H1 (cell line): Measurements from ENCODE around the gene NUSAP1. TPM values are rescaled to one million over a fixed set of nuclear protein-coding genes. Genes with fewer than 3 reads are reported as not detected.

Experiments
- CTCF ChIA-PET: fragments of 300-600 bp; sonication (Branson Sonifier 250); formaldehyde crosslinking; loops from one replicate; lab custom pipeline; 2021; ENCODE audit not compliant: partially characterized antibody; lab: Charles Lee
- POLR2A ChIA-PET: fragments of 300-600 bp; sonication (Branson Sonifier 250); formaldehyde crosslinking; loops from one replicate; lab custom pipeline; 2021; ENCODE audit warnings: inconsistent platforms; ENCODE audit not compliant: partially characterized antibody; lab: Charles Lee
- DNase-seq, 2 experiments: peaks; one replicate each; pipeline versions ENCODE4 v3.0.0 to v3.0.0-alpha.2; 2010 to 2022; ENCODE audit warnings: low spot score in 2 of 2, low read depth in 1 of 2, mixed read lengths in 1 of 2
- FAIRE-seq: peaks from 2 replicates; lab custom pipeline; 2011; peaks lifted over from hg19 to GRCh38; lab: Jason Lieb, UNC
- H2AFZ ChIP-seq: 2 replicates; pipeline ENCODE4 v1.8.1; 2012; ENCODE audit warnings: low read length, inconsistent platforms
- H2AK5ac ChIP-seq: 2 replicates; pipeline ENCODE4 v1.6.1; 2013; ENCODE audit warnings: low read depth, low read length
- H2BK120ac ChIP-seq: replicated peaks from 2 replicates; pipeline ENCODE3; 2013; ENCODE audit warnings: low read depth, low read length, inconsistent platforms
- H2BK12ac ChIP-seq: 2 replicates; pipeline ENCODE4 v1.6.1; 2013; ENCODE audit warnings: low read depth, low read length
- H2BK15ac ChIP-seq: 2 replicates; pipeline ENCODE4 v1.6.1; 2013; ENCODE audit warnings: low read length
- H2BK20ac ChIP-seq: 2 replicates; pipeline ENCODE4 v1.6.1; 2013; ENCODE audit warnings: low read length
- H2BK5ac ChIP-seq: 2 replicates; pipeline ENCODE4 v1.6.1; 2013; ENCODE audit warnings: low read depth, low read length
- H3K14ac ChIP-seq: 2 replicates; pipeline ENCODE4 v1.6.1; 2013; ENCODE audit warnings: inconsistent platforms; ENCODE audit not compliant: insufficient read length
- H3K18ac ChIP-seq: 2 replicates; pipeline ENCODE4 v1.6.1; 2013; ENCODE audit warnings: low read length; ENCODE audit errors: extremely low read depth
- H3K23ac ChIP-seq: 2 replicates; pipeline ENCODE4 v1.6.1; 2013; ENCODE audit warnings: inconsistent platforms; ENCODE audit not compliant: insufficient read length
- H3K23me2 ChIP-seq: 2 replicates; pipeline ENCODE4 v1.6.1; 2013; ENCODE audit warnings: low read depth, low read length
- H3K27ac ChIP-seq: 2 replicates; pipeline ENCODE4 v1.6.1; 2011; ENCODE audit warnings: low read depth, low read length, inconsistent platforms
- H3K27me3 ChIP-seq, 4 experiments: replicated peaks in 1 of 4; 1 replicate in 1 of 4; 2 replicates in 3 of 4; pipeline versions ENCODE4 v1.6.1 to v1.8.1; 2011 to 2013; ENCODE audit warnings: low read length in 3 of 4, mild to moderate bottlenecking in 3 of 4, inconsistent platforms in 2 of 4, mixed read lengths in 2 of 4, moderate library complexity in 1 of 4; ENCODE audit not compliant: control insufficient read depth in 3 of 4, insufficient read depth in 3 of 4; ENCODE audit errors: extremely low read depth in 1 of 4
- H3K36me3 ChIP-seq, 4 experiments: 2 replicates each; pipeline versions ENCODE4 v1.6.1 to v1.8.1; 2011 to 2013; ENCODE audit warnings: mild to moderate bottlenecking in 4 of 4, low read length in 3 of 4, moderate library complexity in 2 of 4, control low read depth in 1 of 4, inconsistent platforms in 1 of 4; ENCODE audit not compliant: insufficient read depth in 4 of 4, control insufficient read depth in 2 of 4
- H3K4ac ChIP-seq: replicated peaks from 2 replicates; pipeline ENCODE3; 2013; ENCODE audit warnings: low read length, low read depth, mixed read lengths, inconsistent platforms; ENCODE audit not compliant: insufficient read length
- H3K4me1 ChIP-seq, 4 experiments: replicated peaks in 1 of 4; 1 replicate in 1 of 4; 2 replicates in 3 of 4; pipeline versions ENCODE4 v1.6.1 to v1.8.1; 2011 to 2013; ENCODE audit warnings: low read length in 3 of 4, inconsistent platforms in 2 of 4, mixed read lengths in 1 of 4; ENCODE audit not compliant: insufficient read depth in 4 of 4, control insufficient read depth in 3 of 4
- H3K4me2 ChIP-seq, 2 experiments: 2 replicates each; pipeline versions ENCODE4 v1.6.1 to v1.8.1; 2011 to 2013; ENCODE audit warnings: low read depth in 2 of 2, low read length in 2 of 2, control low read depth in 1 of 2, inconsistent platforms in 1 of 2, mild to moderate bottlenecking in 1 of 2; ENCODE audit not compliant: insufficient read depth in 1 of 2
- H3K4me3 ChIP-seq, 4 experiments: fragments of 200-600, 300-600 bp in 1 of 4; sonication (generic), shearing (Covaris generic), sonication (Bioruptor Twin) in 1 of 4; 2 replicates each; pipeline versions ENCODE4 v1.5.1 to v1.8.1; 2011 to 2016; ENCODE audit warnings: low read length in 4 of 4, low read depth in 3 of 4, control low read depth in 2 of 4, inconsistent platforms in 2 of 4, mild to moderate bottlenecking in 2 of 4, mixed read lengths in 1 of 4, moderate library complexity in 1 of 4; ENCODE audit not compliant: insufficient read depth in 2 of 4; ENCODE audit errors: extremely low read depth in 1 of 4
- H3K56ac ChIP-seq: replicated peaks from 2 replicates; pipeline ENCODE3; 2013; ENCODE audit warnings: low read depth, mild to moderate bottlenecking, mixed read lengths, low read length, inconsistent platforms; ENCODE audit not compliant: insufficient read length
- H3K79me1 ChIP-seq: 2 replicates; pipeline ENCODE4 v1.6.1; 2013; ENCODE audit warnings: low read depth, low read length, control low read depth
- H3K79me2 ChIP-seq, 2 experiments: 2 replicates each; pipeline versions ENCODE4 v1.6.1 to v1.8.1; 2012 to 2013; ENCODE audit warnings: low read length in 2 of 2, mild to moderate bottlenecking in 2 of 2, inconsistent platforms in 1 of 2; ENCODE audit not compliant: insufficient read depth in 2 of 2, control insufficient read depth in 1 of 2
- H3K9ac ChIP-seq, 4 experiments: replicated peaks in 1 of 4; 1 replicate in 1 of 4; 2 replicates in 3 of 4; pipeline versions ENCODE4 v1.6.1 to v1.8.1; 2011 to 2013; ENCODE audit warnings: low read depth in 3 of 4, low read length in 3 of 4, control low read depth in 2 of 4, mild to moderate bottlenecking in 2 of 4, moderate library complexity in 2 of 4, inconsistent platforms in 1 of 4; ENCODE audit errors: extremely low read depth in 1 of 4
- H3K9me3 ChIP-seq, 2 experiments: 2 replicates each; pipeline versions ENCODE4 v1.6.1 to v1.8.1; 2012 to 2013; ENCODE audit warnings: mild to moderate bottlenecking in 2 of 2, moderate library complexity in 2 of 2, control low read depth in 1 of 2, inconsistent platforms in 1 of 2, low read depth in 1 of 2, low read length in 1 of 2, mixed read lengths in 1 of 2; ENCODE audit not compliant: insufficient read depth in 2 of 2
- H4K20me1 ChIP-seq, 2 experiments: replicated peaks in 1 of 2; 2 replicates each; pipeline versions ENCODE3 to v1.8.1; 2011 to 2013; ENCODE audit warnings: inconsistent platforms in 2 of 2, low read length in 2 of 2, mild to moderate bottlenecking in 1 of 2; ENCODE audit not compliant: insufficient read depth in 2 of 2, control insufficient read depth in 1 of 2
- H4K5ac ChIP-seq: 2 replicates; pipeline ENCODE4 v1.6.1; 2013; ENCODE audit warnings: low read length, low read depth, mixed read lengths, inconsistent platforms; ENCODE audit not compliant: insufficient read length
- H4K8ac ChIP-seq: 2 replicates; pipeline ENCODE4 v1.8.0; 2013; ENCODE audit warnings: mild to moderate bottlenecking, moderate library complexity, low read length, inconsistent platforms; ENCODE audit not compliant: insufficient read depth; ENCODE audit errors: extremely low read depth
- H4K91ac ChIP-seq: replicated peaks from 2 replicates; pipeline ENCODE3; 2013; ENCODE audit warnings: low read length, mixed read lengths, inconsistent platforms; ENCODE audit not compliant: insufficient read length
- BCL11A ChIP-seq, 2 experiments: IDR thresholded peaks; one replicate each; pipeline ENCODE4 v1.6.1; 2011; ENCODE audit warnings: low read depth in 2 of 2, low read length in 2 of 2, mild to moderate bottlenecking in 2 of 2
- BRCA1 ChIP-seq: IDR thresholded peaks from 2 replicates; pipeline ENCODE4 v1.6.1; 2012; ENCODE audit warnings: low read depth, low read length, improper control_type of control experiment
- MAFK ChIP-seq: IDR thresholded peaks from 2 replicates; pipeline ENCODE4 v1.6.1; 2012; ENCODE audit warnings: low read depth, mild to moderate bottlenecking, improper control_type of control experiment, low read length
- RAD21 ChIP-seq, 2 experiments: IDR thresholded peaks in 1 of 2; conservative IDR thresholded peaks in 1 of 2; 2 replicates each; pipeline ENCODE4 v1.6.1; 2011; ENCODE audit warnings: low read depth in 2 of 2, low read length in 2 of 2, improper control_type of control experiment in 1 of 2, inconsistent platforms in 1 of 2, mild to moderate bottlenecking in 1 of 2, moderate library complexity in 1 of 2
- SRF ChIP-seq: IDR thresholded peaks from 2 replicates; pipeline ENCODE4 v1.6.1; 2011; ENCODE audit warnings: mild to moderate bottlenecking, low read depth, low read length, moderate library complexity
- TCF12 ChIP-seq: IDR thresholded peaks from 2 replicates; pipeline ENCODE4 v1.6.1; 2011; ENCODE audit warnings: low read depth, mild to moderate bottlenecking, low read length
- WGBS, 2 experiments: shearing (Covaris generic) in 1 of 2; methylation state at CpG; one replicate each; pipeline versions ENCODE4 v1.1.6 to v1.1.7; 2013 to 2015; ENCODE audit warnings: low lambda C conversion rate in 2 of 2, mixed read lengths in 2 of 2, inconsistent platforms in 1 of 2, low coverage in 1 of 2, missing lambda C conversion rate in 1 of 2; ENCODE audit not compliant: insufficient replicate concordance in 2 of 2, insufficient coverage in 1 of 2, insufficient read length in 1 of 2; ENCODE audit errors: extremely low coverage in 1 of 2, missing lambda C conversion rate in 1 of 2; 5-methylcytosine and 5-hydroxymethylcytosine counted together
- polyA plus RNA-seq, 7 experiments: library from polyadenylated mRNA; depleted of rRNA in 3 of 7; stranded (reverse) in 5 of 7; unstranded in 2 of 7; fragments of >200 nt in 5 of 7; fragments of 200-250 nt in 2 of 7; gene quantifications; 1 replicate in 5 of 7; 2 replicates in 1 of 7; 4 replicates in 1 of 7; pipeline versions ENCODE4 v1.2.1 to v1.2.3, GENCODE V29; 2011 to 2013; ENCODE audit warnings: missing spikeins in 2 of 7, mixed read lengths in 2 of 7
- total RNA-seq: library from RNA; stranded (reverse); fragmentation: NEBNext Ultra II Directional; extraction: Animal tissue kit (Norgen Biotek cat#: 25700); gene quantifications from 2 replicates; pipeline ENCODE4 v1.2.1, GENCODE V29; 2021

NUSAP1 gene
- total and polyA plus RNA-seq, 2 of the 8 experiments (the other 6 are each of a cell fraction or from before 2014, with no cell fraction given), result 60.8 to 144 TPM

- Histone ChIP-seq H3K9me3 (no peaks in the 10 kb centered on the region), H3K4me2 (no peak overlapping the region), H3K23me2 (peaks cover 2% of the 10 kb centered on the region; the same call in 1 of the 2 replicates), H3K9ac (no peak overlapping the region), H3K27me3 (no peaks in the 10 kb centered on the region), H3K4me1 (no peaks in the 10 kb centered on the region), H3K23ac (no peak overlapping the region), H4K5ac (no peak overlapping the region), H2BK5ac (no peak overlapping the region), H3K18ac (no peak overlapping the region), H3K4ac (no peak overlapping the region), H3K4me3 (no peak overlapping the region), H3K36me3 (no peaks in the 10 kb centered on the region), H3K79me2 (peaks cover 0 to 4% of the 10 kb centered on the region in 2 experiments; a peak in 1 of 4 replicates), H2BK12ac (no peak overlapping the region), H2BK120ac (no peak overlapping the region), H3K79me1 (no peaks in the 10 kb centered on the region), H4K20me1 (peaks cover 0 to 2% of the 10 kb centered on the region in 2 experiments), H3K14ac (no peak overlapping the region), H3K56ac (no peak overlapping the region), H4K8ac (no peak overlapping the region), H2AK5ac (no peak overlapping the region), H4K91ac (no peak overlapping the region), H2BK20ac (peak overlapping the region; percentile 86; the same call in 1 of the 2 replicates), H2AFZ (no peak overlapping the region), H2BK15ac (no peak overlapping the region), H3K27ac (no peak overlapping the region)
- CTCF ChIA-PET, result no interaction called here
- POLR2A ChIA-PET, result interaction anchor here (1.0 kb wide), 1 partner anchor 9 kb away, joined by 3 read pairs; no protein-coding TSS in a partner anchor
- WGBS, 2 experiments, result 91% methylated on average over 2 of the region's 2 CpGs; no CpG with 5 or more reads in 1 of the 2 experiments
- FAIRE-seq (no peak), DNase-seq (no peak)
- TF ChIP-seq RAD21 (IDR thresholded peaks at IDR 0.05 in 1 of 2, conservative IDR thresholded peaks at IDR 0.05 in 1 of 2; ENCODE audit: low read depth in 2 of 2, low read length in 2 of 2) (no peak), SRF (no peak), TCF12 (no peak), BRCA1 (no peak), MAFK (no peak), BCL11A (IDR thresholded peaks at IDR 0.05; ENCODE audit: low read depth in 2 of 2, low read length in 2 of 2) (no peak)
Observed at GRCh38 chr15:41411031-41411430, 78.3 kb downstream of the NUSAP1 start.
